PC-9 (cell line): ENCODE results near the gene CEP170.

Source experiments
- EZH2 ChIP-seq: fragments of 200-600 bp; sonication (generic); IDR thresholded peaks from 2 replicates; pipeline ENCODE4 v1.8.0; 2017; ENCODE audit warnings: antibody characterized with exemption, low read depth
- TF ChIP-seq, protein P1 (sequence below): fragments of 200-600 bp; sonication (generic); conservative IDR thresholded peaks from 2 replicates; pipeline ENCODE4 v1.6.1; 2017; ENCODE audit warnings: mixed run types, antibody characterized with exemption, mild to moderate bottlenecking, moderate library complexity

DNA sequence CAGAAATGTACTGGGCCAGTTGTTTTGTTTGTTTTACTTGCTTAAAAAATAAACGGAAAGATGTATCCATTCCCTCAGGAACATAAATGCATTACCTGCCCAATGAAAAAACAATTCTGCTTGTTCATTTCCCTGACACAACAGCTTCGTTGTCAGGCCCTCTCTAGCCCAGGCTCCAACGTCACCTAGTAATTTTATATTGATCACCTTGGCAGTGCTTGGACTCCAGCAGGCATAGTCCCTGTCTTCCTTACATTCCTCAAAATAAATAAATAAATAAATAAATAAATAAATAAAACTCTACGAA, 1.2 kb downstream of the CEP170 start:
- TF ChIP-seq, protein P1, sequence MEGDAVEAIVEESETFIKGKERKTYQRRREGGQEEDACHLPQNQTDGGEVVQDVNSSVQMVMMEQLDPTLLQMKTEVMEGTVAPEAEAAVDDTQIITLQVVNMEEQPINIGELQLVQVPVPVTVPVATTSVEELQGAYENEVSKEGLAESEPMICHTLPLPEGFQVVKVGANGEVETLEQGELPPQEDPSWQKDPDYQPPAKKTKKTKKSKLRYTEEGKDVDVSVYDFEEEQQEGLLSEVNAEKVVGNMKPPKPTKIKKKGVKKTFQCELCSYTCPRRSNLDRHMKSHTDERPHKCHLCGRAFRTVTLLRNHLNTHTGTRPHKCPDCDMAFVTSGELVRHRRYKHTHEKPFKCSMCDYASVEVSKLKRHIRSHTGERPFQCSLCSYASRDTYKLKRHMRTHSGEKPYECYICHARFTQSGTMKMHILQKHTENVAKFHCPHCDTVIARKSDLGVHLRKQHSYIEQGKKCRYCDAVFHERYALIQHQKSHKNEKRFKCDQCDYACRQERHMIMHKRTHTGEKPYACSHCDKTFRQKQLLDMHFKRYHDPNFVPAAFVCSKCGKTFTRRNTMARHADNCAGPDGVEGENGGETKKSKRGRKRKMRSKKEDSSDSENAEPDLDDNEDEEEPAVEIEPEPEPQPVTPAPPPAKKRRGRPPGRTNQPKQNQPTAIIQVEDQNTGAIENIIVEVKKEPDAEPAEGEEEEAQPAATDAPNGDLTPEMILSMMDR: no peak
- TF ChIP-seq EZH2: no peak
